Fibroblast of villous mesenchyme (primary cell): ENCODE data around the gene SDHA. TPM values are rescaled to one million over a fixed set of nuclear protein-coding genes. Genes with fewer than 3 reads are reported as not detected.

Experiments used
- DNase-seq: peaks from one replicate; pipeline ENCODE4 v3.0.0-alpha.2; 2010; ENCODE audit warnings: low read depth
- H3K4me3 ChIP-seq: 2 replicates; pipeline ENCODE4 v1.5.1; 2011; ENCODE audit warnings: low read depth, mild to moderate bottlenecking, low read length
- total RNA-seq: library from RNA; depleted of rRNA; stranded (reverse); fragments of >200 nt; gene quantifications from 2 replicates; pipeline ENCODE4 v1.2.3, GENCODE V29; 2012
- TF ChIP-seq, protein P1 (sequence below): IDR thresholded peaks from 2 replicates; pipeline ENCODE4 v1.5.1; 2012; ENCODE audit warnings: low read depth, mild to moderate bottlenecking, low read length; ENCODE audit not compliant: insufficient read depth

The SDHA gene
- total RNA-seq, 1 donor = 87.2 TPM

DNA sequence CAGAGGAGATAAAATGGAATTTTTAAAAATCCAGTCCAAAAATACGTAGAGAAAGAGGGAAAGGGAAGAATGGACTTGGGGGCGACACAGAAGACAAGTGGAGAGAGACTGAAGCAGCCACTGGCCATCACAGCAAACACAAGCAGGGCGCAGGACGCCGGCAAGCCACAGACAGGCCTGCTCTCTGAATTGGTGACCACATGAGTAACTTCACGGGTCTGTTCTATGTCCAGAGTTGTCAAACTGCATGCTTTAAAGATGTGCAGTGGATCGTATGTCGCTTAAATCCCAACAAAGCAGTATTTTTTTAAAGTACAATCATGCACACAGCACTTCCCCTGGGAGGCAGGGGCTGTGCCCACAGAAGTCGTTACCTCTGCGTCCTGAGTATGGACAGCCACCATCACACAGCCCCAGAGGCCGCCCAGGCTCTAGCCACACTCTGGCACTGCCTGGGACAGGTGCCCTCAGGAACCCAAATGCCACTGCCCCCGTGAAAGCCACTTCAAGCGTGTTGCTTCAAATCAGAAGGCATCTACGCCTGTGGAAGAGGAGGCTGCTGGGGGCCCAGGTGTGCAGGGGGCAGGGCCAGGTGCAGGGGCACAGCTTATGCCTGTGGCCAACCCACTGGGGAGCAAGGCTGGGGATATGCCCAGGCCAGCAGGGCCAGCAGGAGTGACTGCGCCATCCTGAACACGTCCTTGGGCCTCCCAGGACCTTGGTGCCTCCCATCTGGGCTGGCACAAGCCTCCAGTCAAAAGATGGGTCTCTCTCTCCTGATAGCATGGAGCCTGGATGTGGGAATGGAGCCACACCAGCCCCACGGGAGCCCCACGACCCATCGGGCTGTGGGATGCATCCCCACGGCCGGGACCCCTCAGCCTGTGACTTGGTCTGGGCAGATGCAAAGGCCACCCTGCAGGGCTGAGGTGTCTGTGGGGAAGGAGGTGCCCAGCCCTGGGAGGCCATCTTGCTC, 32.7 kb upstream of the SDHA start:
- DNase-seq = peak; percentile 23
- TF ChIP-seq, protein P1, sequence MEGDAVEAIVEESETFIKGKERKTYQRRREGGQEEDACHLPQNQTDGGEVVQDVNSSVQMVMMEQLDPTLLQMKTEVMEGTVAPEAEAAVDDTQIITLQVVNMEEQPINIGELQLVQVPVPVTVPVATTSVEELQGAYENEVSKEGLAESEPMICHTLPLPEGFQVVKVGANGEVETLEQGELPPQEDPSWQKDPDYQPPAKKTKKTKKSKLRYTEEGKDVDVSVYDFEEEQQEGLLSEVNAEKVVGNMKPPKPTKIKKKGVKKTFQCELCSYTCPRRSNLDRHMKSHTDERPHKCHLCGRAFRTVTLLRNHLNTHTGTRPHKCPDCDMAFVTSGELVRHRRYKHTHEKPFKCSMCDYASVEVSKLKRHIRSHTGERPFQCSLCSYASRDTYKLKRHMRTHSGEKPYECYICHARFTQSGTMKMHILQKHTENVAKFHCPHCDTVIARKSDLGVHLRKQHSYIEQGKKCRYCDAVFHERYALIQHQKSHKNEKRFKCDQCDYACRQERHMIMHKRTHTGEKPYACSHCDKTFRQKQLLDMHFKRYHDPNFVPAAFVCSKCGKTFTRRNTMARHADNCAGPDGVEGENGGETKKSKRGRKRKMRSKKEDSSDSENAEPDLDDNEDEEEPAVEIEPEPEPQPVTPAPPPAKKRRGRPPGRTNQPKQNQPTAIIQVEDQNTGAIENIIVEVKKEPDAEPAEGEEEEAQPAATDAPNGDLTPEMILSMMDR = no peak
- no peak overlapping the region for H3K4me3 ChIP-seq

DNA sequence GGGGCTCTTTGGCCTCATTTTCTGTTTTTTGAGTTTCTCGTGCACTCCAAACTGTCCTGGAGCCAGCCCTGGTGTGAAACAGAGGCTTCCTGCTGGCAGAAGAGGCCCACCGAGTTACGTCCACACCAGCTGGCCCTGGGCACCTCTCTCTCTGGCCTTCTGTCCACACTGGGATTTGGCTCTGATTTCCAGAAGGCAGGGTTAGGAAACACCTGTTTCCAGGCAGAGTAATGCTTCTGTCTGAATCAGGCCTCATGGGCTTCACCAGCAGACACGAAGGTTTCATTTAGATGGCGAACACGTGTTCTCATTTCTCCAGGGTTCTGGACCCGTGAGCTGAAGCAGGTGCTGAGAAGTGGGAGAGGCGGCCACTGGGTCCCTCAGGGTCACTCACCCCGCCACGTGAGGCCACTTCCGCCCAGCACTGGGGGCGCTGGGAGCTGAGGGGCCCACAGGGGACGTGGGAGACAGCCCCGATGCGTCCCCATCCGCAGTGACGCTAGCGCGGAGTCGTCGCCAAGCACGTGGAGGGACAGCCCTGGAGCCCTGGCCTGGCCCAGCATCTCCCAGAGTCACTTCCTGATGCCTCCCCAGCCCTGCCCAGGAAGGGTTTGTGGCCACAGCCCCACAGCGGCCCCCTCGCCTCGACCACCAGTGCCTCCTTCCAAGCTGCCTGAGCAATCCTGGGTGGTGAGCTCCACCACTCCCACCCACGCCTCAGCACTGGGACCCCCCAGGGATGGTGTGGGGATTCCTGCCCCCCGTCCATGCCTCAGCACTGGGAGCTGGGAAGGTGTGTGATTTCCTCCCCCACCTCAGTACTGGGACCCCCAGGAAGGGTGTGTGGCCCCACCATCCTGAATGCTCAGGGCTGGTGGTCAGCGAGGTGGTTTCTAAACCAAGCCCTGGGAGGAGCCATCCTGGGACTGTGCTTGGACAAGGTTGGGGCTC, 31.8 kb upstream of the SDHA start:
- TF ChIP-seq, protein P1 = no peak
- DNase-seq = no peak
- no peak overlapping the region for H3K4me3 ChIP-seq

DNA sequence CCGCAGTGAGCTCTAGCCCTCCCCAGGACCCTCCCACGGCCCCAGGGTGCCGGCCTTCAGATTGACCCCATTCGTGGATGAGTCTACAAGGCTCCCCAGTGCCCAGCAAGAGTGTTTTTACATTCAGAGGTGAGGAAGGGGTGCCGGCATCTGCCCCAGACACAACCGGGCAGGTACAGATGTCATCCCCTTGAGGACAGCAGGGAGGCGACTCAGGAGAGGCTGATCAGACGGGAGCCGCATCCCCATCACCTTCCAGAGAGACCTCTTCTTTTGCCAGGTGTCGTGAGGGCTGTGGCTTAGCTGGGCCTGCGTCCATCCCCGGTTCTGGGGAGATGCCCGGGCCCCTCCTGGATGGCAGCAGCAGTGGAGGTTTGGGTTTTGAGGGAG, 31.1 kb upstream of the SDHA start:
- TF ChIP-seq, protein P1 = no peak
- DNase-seq = no peak
- H3K4me3 ChIP-seq = no peak overlapping the region

DNA sequence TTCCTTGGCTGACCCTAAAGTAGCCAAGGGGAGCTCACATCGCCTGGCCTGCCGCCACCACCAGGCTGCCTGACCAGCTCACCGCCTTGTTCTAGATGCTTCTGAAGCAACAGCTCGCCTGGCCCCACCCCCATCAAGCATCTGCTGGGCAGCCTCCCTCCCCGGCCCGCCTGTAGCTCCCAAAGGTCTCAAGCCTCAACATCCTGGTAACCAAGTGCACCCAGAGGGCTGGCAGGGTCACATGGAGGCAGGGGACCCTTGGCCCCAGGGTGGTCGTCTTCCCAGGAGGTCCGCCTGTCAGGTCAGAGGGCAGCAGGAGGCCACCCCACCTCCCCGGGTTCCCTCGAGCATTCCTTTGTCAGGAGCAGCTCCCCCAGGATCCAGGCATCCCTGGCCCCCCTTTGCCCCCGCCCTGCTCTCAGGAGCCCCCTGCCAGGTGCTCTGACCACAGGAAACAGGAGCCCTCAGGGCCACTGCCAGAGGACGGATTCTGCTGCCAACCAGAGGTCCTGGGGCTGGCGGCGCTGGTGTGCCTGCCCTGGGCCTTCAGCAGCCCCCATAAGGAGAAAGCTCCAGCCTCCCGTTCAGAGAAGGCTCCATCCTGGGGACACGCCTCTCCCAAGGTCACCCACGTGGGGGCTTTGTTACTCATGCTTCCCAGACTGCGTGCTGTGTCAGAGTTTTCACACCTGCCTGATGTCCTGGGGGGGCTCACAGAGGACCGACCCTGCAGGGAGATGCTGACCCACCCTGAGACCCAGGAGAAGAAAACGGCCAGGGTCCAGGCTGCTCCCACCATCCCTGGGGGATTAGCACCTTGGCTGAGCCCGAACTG, 30.3 kb upstream of the SDHA start:
- no peak for DNase-seq
- no peak overlapping the region for H3K4me3 ChIP-seq
- TF ChIP-seq, protein P1 = no peak

DNA sequence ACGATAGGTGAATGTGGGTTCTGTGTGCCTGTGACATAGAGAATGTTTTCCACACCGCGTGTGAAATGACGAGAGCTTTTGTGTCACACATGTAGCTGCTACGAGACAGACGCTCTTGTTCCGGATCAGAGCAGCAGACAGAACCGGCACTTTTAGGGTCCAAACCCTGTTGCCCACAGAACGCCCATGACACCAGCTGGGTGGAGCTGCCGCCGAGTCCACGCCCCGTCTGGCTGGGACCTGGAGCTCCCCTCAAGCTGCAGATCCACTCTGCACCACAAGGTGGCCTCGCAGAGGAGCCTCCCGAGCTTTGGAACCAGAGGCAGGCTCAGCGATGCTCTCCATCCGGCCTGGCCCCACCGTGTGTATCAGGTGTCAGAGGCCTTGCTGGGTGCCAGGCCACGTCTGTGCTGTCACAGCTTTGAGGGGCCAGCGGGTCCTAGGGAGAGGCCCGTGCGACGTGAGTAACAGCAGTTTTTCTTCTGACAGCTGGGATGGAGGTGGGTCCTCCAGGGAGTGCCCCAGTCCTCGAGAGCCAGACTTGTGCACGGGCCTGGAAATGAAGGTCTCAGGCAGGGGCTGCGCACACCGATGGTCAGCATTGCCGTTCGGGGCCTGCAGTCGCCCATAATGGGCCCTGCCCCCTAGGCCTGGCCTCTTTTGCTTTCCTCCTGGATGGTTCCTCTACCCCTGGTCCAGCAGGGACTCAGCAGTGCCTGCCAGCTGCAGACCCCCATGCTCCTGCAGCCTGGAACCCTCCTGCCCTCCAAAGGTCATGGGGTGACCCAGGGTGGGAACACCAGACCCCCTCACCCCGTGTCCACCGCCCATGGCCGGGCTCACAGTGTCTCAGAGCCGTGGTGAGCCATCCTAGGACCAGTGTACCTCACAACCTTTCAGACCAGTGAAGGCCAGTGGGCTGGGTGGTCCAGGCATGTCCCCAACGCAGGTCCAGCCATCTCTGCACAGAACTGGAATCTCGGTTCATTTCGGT, 29.3 kb upstream of the SDHA start:
- H3K4me3 ChIP-seq = peak overlapping the region; percentile 29
- TF ChIP-seq, protein P1 = peak; percentile 94
- DNase-seq = peak; percentile 79
